Mucosa of gallbladder (tissue), 1 donor: ENCODE data around the gene CES2. TPM values are rescaled to one million over a fixed set of nuclear protein-coding genes. Genes with fewer than 3 reads are reported as not detected.

Experiments used
- DNase-seq: peaks from one replicate; pipeline ENCODE4 v3.0.0-alpha.2; 2020; ENCODE audit warnings: low spot score
- total RNA-seq: library from RNA; stranded (reverse); gene quantifications from one replicate; pipeline ENCODE4 v1.2.1, GENCODE V29; 2021
- donor health status: DM: no; HTN: no; CAD: no.

Gene CES2
- total RNA-seq, 1 donor from 2014 or later: 187 TPM

- peak; percentile 45 for DNase-seq
Measured at GRCh38 chr16:66918803-66919568, 16.3 kb upstream of the CES2 start, which contains the start of gene CDH16. Gene CDH16 (minus strand): TSS chr16:66918885. CDS start chr16:66918065, 820 bp downstream.

DNA sequence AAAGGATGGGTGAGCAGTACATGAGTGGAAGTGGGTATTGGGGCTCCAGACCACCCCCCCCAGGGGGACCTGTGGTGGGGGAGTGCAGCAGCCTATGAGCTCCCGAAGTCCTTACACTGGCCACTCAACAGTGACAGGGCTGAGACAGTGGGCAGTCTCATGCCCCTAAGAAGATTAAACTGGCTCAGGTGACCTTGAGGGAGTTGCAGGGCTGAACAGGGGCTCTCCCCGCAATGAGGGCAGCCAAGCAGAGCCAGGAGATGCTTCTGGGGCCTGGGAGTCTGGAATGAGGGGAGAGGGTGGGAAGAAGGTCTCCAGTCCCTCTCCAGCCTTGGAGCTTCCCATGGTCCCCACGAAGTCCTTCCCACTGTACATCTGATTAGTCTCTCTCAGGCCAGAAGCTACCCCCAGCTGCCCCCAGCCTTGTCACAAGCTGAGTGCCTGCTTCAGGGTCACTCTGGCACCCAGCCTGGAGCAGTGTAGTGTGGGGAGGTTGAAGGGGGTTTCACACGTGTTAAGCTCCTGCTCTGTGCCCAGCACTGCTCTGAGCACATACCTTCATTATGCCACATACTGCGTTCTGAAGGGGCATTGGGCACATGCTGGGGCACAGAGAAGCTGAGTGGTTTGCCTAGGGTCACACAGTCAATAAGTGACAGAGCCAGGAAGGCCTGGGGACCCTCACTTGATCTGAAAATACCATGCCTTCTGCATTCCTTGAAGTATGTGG is 15.6 kb upstream of the CES2 start:
- no peak for DNase-seq

- DNase-seq: no peak
Measured at GRCh38 chr16:66920299-66920590, 15.1 kb upstream of the CES2 start.

- no peak for DNase-seq
Measured at GRCh38 chr16:66920924-66921680, 14.2 kb upstream of the CES2 start.

GRCh38 chr16:66921729-66922450 is 13.4 kb upstream of the CES2 start:
- DNase-seq: no peak

GRCh38 chr16:66923247-66923731 is 12.0 kb upstream of the CES2 start:
- DNase-seq: no peak

GRCh38 chr16:66923866-66924265 is 11.4 kb upstream of the CES2 start:
- DNase-seq: no peak

DNA sequence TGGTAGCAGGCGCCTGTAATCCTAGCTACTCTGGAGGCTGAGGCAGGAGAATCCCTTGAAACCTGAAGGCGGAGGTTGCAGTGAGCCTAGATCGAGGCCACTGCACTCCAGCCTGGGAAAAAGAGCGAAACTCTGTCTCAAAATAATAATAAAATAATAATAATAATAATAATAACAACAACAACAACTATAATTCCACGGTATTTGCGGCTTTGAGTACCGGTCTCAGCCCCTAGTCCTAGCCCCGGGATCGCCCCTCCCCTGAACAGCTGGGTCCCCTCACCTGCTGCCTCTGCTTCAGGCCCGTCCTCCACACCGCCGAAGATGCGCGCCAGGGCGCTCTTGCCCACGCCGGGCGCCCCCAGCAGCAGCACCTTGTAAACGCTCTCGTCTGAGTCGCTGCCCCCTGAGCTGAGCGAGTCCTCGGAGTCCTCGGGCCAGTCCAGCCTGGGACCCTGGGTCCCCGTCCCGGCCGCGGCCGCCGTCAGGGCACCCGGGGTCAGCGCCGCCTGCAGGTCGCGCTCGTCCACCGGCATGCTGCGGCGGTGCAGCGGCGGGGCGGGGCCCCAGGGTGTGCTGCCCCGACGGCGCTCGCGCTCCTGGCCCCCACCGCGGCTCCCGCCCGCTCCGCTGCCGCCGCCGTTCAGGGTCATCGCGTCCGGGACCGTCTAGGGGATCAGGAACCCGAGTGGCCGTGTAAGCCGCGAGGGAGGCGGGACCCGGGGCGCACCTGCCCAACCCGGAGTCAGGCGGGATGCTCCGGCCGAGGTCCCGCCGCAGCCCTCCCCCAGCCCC is 10.6 kb upstream of the CES2 start:
- DNase-seq: no peak

- no peak for DNase-seq
Measured at GRCh38 chr16:66925322-66925840, 9.9 kb upstream of the CES2 start, which contains the start of gene RRAD. Gene RRAD (minus strand): TSS chr16:66925535. CDS start chr16:66925179, 356 bp downstream.

DNA sequence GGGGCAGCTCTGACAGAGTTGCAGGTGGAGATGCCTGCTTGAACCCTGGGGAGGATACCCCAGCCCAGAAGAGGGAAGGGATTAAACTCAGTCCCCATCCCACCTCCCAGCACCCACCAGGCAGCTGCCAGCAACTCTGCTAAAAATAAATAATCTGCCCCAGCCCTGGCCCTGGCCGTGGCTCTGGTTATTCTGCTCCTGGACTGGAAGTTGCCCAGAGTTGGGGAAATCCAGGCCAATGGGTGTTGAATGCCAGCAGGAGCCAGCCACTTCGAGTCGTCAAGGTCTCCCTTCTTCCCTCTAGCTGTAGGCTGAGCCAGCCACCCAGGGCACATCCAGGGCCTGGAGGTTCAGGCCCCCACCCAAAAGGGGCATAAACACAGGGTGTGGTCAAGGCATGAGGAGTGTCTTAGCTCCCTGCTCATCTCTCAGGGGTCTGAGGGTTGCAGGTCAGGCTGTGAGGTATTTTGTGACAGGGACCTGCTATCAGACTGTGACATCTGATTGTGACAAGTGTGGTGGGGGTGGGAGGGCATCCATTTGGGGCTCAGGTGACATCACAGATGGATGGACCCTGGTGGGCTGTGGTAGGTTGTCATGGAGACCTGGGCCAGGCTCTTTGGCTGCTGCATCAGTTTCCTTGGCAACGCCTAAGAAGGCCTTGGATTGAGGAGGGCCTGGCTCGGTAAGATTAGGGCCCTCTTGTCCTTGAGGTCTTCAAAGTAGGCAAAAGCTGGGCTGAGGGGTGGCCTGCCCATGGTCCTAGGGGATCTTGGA is 9.0 kb upstream of the CES2 start:
- DNase-seq: no peak

- no peak for DNase-seq
Measured at GRCh38 chr16:66926961-66927436, 8.3 kb upstream of the CES2 start.

- no peak for DNase-seq
Measured at GRCh38 chr16:66927918-66928649, 7.2 kb upstream of the CES2 start.

GRCh38 chr16:66928702-66929388 is 6.5 kb upstream of the CES2 start:
- no peak for DNase-seq

DNA sequence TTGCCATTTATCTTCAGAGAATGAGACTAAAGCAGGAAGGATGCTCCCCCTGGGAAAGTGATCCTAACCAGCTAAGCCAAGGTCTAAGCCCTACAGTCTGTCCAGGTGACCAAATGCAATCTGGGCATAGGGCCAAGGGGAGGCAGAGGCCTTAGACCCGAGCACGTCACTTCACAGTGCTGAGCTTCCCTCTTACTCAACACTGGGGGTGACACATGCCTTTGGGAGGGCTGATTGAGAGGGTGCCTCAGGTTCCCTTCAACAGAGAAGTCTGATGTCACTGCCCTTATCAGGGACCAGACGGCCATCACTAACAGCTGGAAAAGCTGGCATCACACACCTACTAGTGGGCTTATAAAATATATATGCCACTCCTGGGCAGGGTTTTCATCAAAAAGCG is 5.1 kb upstream of the CES2 start:
- peak; percentile 34 for DNase-seq

DNA sequence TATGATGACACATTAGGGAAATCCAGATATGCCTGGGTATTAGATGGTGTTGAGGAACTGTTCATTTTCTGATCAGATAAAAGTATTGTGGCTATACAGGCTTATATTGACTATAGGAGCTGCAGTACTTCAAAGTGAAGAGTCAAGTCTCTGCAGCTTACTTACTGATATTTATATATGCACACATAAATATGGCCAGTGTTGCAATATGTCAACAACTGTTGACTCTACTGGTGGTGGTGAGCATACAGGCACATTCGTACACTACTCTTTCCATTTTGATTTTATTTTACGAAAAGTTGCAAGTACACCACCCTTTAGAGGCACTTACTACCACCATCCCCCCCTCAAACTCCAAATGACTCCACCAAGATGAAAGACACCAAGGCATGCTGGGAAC is 3.7 kb upstream of the CES2 start:
- DNase-seq: no peak

DNA sequence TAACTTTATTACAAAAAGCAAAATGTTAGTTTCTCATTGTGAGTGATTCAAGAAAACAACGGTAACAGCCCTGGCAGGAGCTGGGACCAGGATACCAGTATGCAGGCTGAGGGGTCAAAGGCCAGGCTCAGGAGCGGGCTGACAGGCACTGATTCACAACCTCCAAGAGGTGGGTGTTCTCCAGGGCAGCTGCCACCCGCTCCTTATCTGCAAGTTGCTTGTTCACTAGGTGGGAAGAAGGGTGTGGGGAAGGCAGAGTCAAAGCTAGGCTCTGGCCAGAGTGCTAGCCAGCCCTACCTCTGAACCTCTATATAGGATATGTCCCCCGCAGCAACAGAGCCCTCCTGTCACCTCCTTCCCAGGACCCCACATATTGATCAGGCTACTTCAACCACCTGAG is 3.2 kb upstream of the CES2 start:
- no peak for DNase-seq

DNA sequence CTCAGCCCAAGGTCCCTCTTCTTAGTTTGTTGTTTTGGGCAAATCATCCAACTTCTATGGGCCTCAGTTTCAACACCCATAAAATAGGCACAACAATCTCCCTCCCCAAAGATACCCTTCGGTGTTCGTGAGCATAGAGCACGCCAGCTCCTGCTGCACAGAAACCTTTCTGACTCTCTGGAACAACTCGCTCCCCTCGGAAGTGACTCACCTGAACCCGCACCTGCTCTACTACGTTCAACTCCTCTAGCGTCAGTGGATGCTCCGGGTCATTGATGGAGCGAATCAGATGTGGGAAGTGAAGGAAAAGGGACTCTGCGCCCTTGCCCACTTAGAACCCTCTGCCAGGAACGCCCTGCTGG is 1.6 kb upstream of the CES2 start:
- no peak for DNase-seq

DNA sequence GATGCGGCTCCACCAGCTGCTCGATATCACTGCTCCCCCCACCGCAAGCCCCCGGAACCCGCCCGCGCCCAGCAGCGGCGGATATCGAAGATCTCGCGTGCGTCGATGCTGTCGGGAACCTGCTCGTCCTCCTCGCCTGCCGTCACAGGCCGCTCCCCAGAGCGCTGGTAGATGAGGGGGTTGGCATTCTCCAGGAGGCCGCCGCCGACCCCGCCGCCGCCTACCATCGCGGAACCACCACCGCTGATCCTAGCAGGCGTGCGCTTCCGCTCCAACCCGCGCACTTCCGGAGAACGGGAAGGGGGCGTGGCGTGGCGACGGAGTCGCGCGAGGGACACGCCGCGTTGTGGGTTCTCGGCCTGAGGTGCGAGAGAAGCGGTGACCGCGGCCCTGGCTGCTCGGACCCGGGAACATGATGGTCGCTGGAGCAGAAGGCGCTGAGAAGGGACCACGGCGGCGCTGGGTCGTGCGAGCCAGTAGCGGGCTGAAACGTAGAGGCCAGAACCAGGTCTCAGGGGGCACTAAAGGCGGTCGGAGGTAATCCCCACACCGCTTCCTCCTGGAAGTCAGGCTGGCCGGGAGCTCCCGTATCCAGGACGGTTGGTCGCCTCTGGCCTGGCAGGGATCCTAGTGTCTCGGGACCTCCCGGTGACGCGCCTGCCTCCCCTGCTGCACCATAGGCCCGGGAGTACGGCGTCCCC is 1.0 kb upstream of the CES2 start, which contains the start of gene CIAO2B:
TSS of gene CIAO2B (minus strand) at position 265 of the 701 bp plus-strand sequence. CDS start at position 227, 38 bp downstream.
- peak; percentile 91 for DNase-seq
